ENCODE measurements around the gene AGK. TPM values are rescaled to one million over a fixed set of nuclear protein-coding genes. Genes with fewer than 3 reads are reported as not detected.

Gene AGK
- total RNA-seq, 1 experiment from 2014 or later = 32.2 TPM

GRCh38 chr7:141702892-141703291, 151.7 kb downstream of the AGK start (continued):
- TF ChIP-seq ZNF425 (CRISPR knock-in tag; conservative IDR thresholded peaks at IDR 0.05) = no peak

GRCh38 chr7:141704112-141704511, 152.9 kb downstream of the AGK start:
- no peaks in the 10 kb centered on the region for H3K36me3 Mint-ChIP-seq
- H3K4me1 Mint-ChIP-seq = peaks cover 31% of the 10 kb centered on the region
- DNase-seq (ENCODE audit: low spot score) (no peak), ATAC-seq (no peak)
- no peak overlapping the region for H3K27ac Mint-ChIP-seq
- no peaks in the 10 kb centered on the region for H3K9me3 Mint-ChIP-seq
- ChIA-PET CTCF (interaction anchor here (1.2 kb wide), 1 partner anchor 34 kb away, joined by 3 read pairs; the partner anchor contains the start of gene SSBP1), POLR2A (no interaction called here)
- TF ChIP-seq FOXK1 (CRISPR knock-in tag; IDR thresholded peaks at IDR 0.05) (no peak), CREB1 (CRISPR knock-in tag; IDR thresholded peaks at IDR 0.05) (no peak)
- no peak overlapping the region for H3K4me3 Mint-ChIP-seq
- peaks cover 18% of the 10 kb centered on the region for H3K27me3 Mint-ChIP-seq (ENCODE audit: low read depth)

- Mint-ChIP-seq H3K4me1 (peaks cover 34% of the 10 kb centered on the region), H3K27me3 (ENCODE audit: low read depth) (peaks cover 18% of the 10 kb centered on the region), H3K27ac (no peak overlapping the region), H3K9me3 (no peaks in the 10 kb centered on the region), H3K4me3 (no peak overlapping the region), H3K36me3 (no peaks in the 10 kb centered on the region)
- DNase-seq (ENCODE audit: low spot score) = no peak
- ChIA-PET CTCF (interaction anchor here (1.2 kb wide), 1 partner anchor 33 kb away, joined by 3 read pairs; the partner anchor contains the start of gene SSBP1), POLR2A (no interaction called here)
- ATAC-seq = no peak
- TF ChIP-seq ATF2 (CRISPR knock-in tag; IDR thresholded peaks at IDR 0.05; ENCODE audit: borderline replicate concordance, low read depth) = no peak
- TF ChIP-seq USF2 (CRISPR knock-in tag; IDR thresholded peaks at IDR 0.05) = no peak
- TF ChIP-seq E2F4 (CRISPR knock-in tag; IDR thresholded peaks at IDR 0.05; ENCODE audit: borderline replicate concordance, low read depth) = no peak
- TF ChIP-seq GRHL2 (CRISPR knock-in tag; IDR thresholded peaks at IDR 0.05; ENCODE audit: insufficient replicate concordance, severe bottlenecking) = no peak
- no peak for TF ChIP-seq STAT6 (CRISPR knock-in tag; conservative IDR thresholded peaks at IDR 0.05; ENCODE audit: low read depth)
- no peak for TF ChIP-seq NR3C1 (CRISPR knock-in tag; conservative IDR thresholded peaks at IDR 0.05; ENCODE audit: low read depth)
- TF ChIP-seq ERG (CRISPR knock-in tag; IDR thresholded peaks at IDR 0.05) = no peak
- no peak for TF ChIP-seq FOXJ3 (CRISPR knock-in tag; IDR thresholded peaks at IDR 0.05; ENCODE audit: borderline replicate concordance)
- TF ChIP-seq ZNF138 (CRISPR knock-in tag; conservative IDR thresholded peaks at IDR 0.05) = no peak
- TF ChIP-seq MYBL2 (CRISPR knock-in tag; IDR thresholded peaks at IDR 0.05) = no peak
- no peak for TF ChIP-seq MAX (CRISPR knock-in tag; IDR thresholded peaks at IDR 0.05)
- no peak for TF ChIP-seq ZNF263 (CRISPR knock-in tag; IDR thresholded peaks at IDR 0.05; ENCODE audit: low read depth)
- TF ChIP-seq MLX (CRISPR knock-in tag; IDR thresholded peaks at IDR 0.05) = no peak
- no peak for TF ChIP-seq NFE2L1 (CRISPR knock-in tag; IDR thresholded peaks at IDR 0.05)
- TF ChIP-seq ZSCAN18 (CRISPR knock-in tag; IDR thresholded peaks at IDR 0.05) = no peak
- TF ChIP-seq TCF7 (CRISPR knock-in tag; IDR thresholded peaks at IDR 0.05; ENCODE audit: low read depth) = no peak
- TF ChIP-seq TEAD4 (CRISPR knock-in tag; IDR thresholded peaks at IDR 0.05) = no peak
Observed at GRCh38 chr7:141704741-141705140, 153.5 kb downstream of the AGK start.
